ENCODE results near the gene CACUL1.

Gene CACUL1

DNA sequence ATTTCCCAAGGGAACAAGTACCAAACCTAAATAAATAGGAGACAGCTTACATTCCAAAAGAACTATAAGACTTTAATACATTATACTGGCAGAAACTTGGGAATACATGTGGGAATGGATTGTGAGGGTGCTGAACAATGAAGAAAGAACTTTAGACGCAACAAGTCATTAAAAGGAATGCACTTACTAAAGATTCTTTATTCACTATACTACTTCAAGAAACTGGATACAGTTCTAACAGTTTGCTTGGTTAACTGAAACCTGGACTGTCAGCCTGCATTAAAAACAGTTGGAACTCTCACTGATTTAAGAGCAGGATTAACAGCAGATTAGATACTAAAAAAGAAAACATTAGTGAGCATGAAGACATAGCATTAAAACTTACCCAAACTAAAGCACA is 12.0 kb downstream of the CACUL1 start:
- Histone ChIP-seq H3K4me3 (no peak overlapping the region), H3K27ac (no peak overlapping the region)
- TF ChIP-seq, protein P1, sequence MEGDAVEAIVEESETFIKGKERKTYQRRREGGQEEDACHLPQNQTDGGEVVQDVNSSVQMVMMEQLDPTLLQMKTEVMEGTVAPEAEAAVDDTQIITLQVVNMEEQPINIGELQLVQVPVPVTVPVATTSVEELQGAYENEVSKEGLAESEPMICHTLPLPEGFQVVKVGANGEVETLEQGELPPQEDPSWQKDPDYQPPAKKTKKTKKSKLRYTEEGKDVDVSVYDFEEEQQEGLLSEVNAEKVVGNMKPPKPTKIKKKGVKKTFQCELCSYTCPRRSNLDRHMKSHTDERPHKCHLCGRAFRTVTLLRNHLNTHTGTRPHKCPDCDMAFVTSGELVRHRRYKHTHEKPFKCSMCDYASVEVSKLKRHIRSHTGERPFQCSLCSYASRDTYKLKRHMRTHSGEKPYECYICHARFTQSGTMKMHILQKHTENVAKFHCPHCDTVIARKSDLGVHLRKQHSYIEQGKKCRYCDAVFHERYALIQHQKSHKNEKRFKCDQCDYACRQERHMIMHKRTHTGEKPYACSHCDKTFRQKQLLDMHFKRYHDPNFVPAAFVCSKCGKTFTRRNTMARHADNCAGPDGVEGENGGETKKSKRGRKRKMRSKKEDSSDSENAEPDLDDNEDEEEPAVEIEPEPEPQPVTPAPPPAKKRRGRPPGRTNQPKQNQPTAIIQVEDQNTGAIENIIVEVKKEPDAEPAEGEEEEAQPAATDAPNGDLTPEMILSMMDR (IDR thresholded peaks at IDR 0.05) = no peak
- DNase-seq (ENCODE audit: low spot score) = no peak

DNA sequence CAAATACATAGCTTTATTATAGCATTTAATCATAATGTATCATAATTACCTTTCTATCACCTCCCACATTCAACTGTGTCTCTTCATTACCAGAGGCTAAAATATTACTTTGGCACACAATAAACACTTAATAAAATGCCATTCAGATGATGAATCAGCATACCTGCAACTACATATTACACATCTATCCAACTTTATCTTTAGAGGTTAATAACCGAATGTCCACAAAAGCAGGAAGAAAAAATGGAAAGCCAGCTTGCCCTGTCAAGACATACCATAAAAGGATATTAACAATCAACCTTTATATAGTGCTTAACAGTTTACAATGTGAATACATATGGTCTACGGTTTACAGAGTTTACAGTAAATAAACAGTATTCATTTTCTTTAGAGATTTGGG is 12.7 kb downstream of the CACUL1 start:
- DNase-seq (ENCODE audit: low spot score) = no peak
- TF ChIP-seq, protein P1 (IDR thresholded peaks at IDR 0.05) = no peak
- H3K27ac ChIP-seq = no peak overlapping the region
- no peak overlapping the region for H3K4me3 ChIP-seq

DNA sequence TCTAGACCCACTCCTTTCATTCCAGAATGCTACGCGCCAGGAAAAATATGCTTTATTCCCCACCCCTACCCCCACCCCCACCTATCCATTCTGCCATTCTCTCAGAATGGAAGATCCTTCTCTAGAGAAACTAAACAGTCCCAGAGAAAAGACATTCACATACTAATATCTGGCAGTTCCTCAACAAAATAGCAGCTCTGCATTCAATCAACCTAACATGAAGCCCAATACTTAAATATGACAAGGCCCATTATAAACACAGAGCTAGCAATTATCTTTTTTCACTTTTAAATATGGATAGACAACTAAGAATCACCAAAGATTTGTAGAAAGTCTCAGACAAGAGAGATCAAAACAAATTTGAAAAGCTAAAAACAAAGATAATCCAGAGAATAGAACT is 16.4 kb downstream of the CACUL1 start:
- Histone ChIP-seq H3K4me3 (no peak overlapping the region), H3K27ac (no peak overlapping the region)
- TF ChIP-seq, protein P1 (IDR thresholded peaks at IDR 0.05) = no peak
- no peak for DNase-seq (ENCODE audit: low spot score)

- TF ChIP-seq, protein P1 (IDR thresholded peaks at IDR 0.05) = no peak
- Histone ChIP-seq H3K27ac (no peak overlapping the region), H3K4me3 (no peak overlapping the region)
- DNase-seq (ENCODE audit: low spot score) = no peak
These were observed 17.0 kb downstream of the CACUL1 start for GRCh38 chr10:118737603-118738302.

DNA sequence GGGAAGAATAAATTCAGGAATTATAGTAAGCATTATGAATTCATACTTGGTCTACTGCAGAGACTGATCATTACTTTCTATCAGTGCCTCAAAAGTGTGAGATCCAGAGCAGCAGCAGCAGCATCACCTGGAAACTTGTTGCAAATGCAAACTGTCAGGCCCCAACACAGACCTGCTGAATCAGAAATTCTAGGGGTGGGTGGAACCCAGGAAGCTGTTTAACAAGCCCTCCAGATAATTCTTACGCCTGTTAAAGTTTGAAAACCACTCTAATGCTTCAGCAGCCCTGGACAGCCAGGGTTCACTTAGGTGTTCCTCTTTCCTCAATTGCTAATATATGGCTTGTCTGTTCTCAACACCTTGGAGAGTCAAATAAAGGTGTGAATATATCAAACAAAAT is 19.5 kb downstream of the CACUL1 start:
- TF ChIP-seq, protein P1 (IDR thresholded peaks at IDR 0.05) = no peak
- no peak for DNase-seq (ENCODE audit: low spot score)
- H3K27ac ChIP-seq = no peak overlapping the region
- no peak overlapping the region for H3K4me3 ChIP-seq

DNA sequence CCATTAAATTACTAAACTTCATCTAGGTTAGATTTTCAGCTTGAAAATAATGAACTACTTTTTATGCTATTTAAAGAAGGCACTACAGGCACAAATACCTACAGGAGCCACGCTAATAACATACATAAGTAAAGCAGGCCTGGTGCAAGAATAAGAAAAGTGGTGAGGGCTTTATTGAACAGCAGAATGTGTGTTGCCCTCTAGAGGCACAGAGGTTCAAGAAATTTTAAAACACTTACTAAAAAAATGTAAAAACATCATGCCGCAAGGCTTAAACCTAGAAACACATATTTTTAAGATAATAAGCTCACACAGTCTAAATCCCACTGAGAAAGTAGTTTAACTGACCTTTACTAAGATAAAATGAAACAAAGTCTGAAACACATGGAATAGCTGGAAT is 20.3 kb downstream of the CACUL1 start:
- no peak for DNase-seq (ENCODE audit: low spot score)
- Histone ChIP-seq H3K27ac (no peak overlapping the region), H3K4me3 (no peak overlapping the region)
- TF ChIP-seq, protein P1 (IDR thresholded peaks at IDR 0.05) = no peak
